ENCODE data around the gene CLIP2.
"Not testable (repeated sequence)": the region's sequence is repeated elsewhere in the genome, so short reads cannot be mapped to it uniquely, and the experiment has no call there.

Gene CLIP2

DNA sequence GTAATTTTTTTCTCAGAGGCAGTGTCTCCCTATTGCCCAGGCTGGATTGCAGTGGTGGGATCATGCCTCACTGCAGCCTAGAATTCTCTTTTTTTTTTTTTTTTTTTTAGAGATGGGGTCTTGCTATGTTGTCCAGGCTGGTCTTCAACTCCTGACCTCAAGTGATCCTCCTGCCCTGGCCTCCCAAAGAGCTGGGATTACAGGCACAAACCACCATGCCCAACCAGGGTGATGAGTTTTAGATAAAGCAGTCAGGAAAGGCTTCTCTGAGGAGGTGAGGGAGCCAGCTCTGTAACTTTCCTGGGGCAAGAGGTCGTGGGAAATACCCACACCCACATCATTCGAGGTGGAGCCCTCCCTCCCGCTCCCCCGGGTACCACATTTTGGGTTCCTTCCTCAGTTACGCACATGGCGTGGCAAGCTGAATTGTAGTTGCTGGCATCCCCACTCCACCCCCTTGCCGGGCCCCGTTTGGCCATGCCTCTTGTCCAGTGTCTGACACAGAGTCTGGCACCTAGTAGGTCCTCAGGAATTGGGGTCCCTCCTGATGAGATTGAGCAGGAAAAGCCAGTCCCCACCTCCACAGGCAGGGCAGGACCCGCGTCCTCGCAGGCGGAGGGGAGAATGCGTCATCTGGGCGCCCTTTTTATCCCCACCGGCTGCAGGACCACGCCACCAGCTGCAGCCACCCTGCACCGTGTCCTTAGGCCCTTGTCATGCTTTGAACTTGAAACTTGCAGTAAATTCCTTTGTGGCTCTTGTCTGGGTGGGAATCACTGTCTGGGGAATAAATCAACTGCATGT lies 43.4 kb downstream of the CLIP2 start:
- no peak for DNase-seq (ENCODE audit: low read depth in 2 of 3, low spot score in 2 of 3)

DNA sequence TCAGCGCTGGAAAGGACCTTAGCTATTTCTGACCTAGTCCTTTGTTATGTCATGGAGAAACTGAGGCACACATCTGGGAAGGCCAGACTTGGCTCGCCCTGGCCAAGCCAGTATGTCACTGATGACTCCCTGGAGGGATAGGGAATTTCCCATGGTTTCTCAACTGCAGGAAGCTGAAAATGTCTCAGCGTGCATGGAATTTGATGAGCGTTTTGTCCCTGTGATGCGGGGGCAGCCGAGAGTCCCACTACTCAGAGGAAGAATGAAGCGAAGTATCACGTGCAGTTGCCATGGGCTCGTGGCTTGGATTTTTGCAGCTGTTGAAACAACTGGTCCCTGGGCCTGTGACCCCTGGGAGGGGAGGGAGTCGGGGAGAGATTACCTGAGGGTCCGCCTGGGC lies 44.8 kb downstream of the CLIP2 start:
- no peak for DNase-seq (ENCODE audit: low read depth in 2 of 3, low spot score in 2 of 3)

GRCh38 chr7:74337926-74338325 lies 48.7 kb downstream of the CLIP2 start:
- no peak for DNase-seq (ENCODE audit: low read depth in 2 of 3, low spot score in 2 of 3)

- DNase-seq (ENCODE audit: low read depth in 2 of 3, low spot score in 2 of 3) = no peak
These were observed 49.3 kb downstream of the CLIP2 start for GRCh38 chr7:74338366-74339108.

- DNase-seq (ENCODE audit: low read depth in 2 of 3, low spot score in 2 of 3) = not testable (repeated sequence)
These were observed 50.4 kb downstream of the CLIP2 start for GRCh38 chr7:74339648-74340047.

DNA sequence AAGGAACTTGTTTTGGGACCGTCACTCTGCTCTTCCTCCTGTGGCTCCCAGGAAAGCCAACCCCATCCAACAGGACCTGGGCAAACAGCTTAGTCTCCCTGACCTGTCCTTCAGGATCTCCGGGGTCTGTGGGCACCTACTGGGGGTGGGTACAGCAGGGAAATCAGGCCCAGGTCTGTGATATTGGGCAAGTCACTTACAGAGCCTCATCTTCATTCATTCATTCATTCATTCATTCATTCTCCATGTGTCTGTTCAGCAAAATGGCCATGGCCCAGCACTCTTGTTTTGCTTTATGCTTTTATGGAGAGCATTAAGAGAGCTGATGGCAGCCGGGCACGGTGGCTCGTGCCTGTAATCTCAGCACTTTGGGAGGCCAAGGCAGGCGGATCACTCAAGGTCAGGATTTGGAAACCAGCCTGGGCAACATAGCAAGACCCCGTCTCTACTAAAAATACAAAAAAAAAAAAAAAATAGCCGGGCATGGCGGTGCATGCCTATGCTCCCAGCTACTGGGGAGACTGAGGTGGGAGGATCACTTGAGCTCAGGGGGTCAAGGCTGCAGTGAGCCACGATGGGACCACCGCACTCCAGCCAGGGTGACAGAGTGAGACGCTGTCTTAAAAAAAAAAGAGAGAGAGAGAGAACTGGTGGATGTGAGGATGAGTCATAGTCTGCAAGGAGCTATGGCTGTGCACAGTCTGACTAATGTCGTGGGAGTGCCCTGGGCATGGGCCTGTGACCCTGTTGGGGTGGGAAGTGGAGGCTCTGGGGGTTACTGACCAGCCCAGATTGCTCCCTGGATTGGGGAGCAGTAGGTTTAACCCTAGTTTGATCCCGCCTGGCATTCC lies 54.3 kb downstream of the CLIP2 start:
- no peak for DNase-seq (ENCODE audit: low read depth in 2 of 3, low spot score in 2 of 3)

DNA sequence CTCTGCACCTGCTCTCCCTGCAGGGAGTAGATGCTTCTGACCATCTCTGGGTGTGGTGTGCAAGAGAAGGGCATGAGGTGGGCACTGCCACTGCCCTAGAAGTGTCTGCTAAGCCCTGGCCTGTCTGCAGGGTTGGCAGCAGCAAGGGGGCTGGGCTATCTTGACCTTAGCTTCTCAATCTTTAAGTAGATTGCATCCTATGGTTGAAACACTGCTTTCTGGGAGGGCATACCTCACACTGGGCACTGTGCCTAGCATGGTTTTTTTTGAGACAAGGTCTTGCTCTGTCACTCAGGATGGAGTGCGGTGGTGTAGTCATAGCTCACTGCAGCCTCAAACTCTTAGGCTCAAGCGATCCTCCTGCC lies 54.9 kb downstream of the CLIP2 start:
- no peak for DNase-seq (ENCODE audit: low read depth in 2 of 3, low spot score in 2 of 3)

GRCh38 chr7:74344786-74345185 lies 55.6 kb downstream of the CLIP2 start:
- DNase-seq (ENCODE audit: low read depth in 2 of 3, low spot score in 2 of 3) = no peak

DNA sequence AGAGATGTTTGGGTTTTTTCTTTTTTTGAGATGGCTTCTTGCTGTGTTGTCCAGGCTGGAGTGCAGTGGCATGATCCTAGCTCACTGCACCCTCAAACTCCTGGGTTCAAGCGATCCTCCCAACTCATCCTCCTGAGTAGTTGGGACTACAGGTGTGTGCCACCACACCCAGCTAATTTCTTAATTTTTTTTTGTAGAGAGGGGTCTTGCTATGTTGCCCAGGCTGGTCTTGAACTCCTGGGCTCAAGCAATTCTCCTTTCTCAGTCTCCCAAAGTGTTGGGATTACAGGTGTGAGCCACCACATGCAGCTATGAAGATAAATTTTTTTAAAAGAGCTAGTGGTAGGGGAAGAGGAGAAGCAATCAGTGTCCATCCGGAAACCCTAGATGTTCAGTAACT lies 56.8 kb downstream of the CLIP2 start:
- DNase-seq (ENCODE audit: low read depth in 2 of 3, low spot score in 2 of 3) = no peak

DNA sequence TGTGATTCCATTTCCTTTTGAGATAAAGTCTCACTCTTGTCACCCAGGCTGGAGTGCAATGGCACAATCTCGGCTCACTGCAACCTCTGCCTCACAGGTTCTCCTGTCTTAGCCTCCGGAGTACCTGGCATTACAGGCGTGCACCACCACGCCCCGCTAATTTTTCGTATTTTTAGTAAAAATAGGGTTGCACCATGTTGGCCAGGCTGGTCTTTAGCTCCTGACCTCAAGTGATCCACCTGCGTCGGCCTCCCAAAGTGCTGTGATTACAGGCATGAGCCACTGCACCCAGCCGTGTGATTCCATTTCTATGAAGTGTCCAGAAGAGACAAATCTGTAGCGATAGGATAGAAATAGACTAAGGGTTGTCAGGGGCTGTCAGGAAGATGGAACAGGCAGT lies 60.4 kb downstream of the CLIP2 start:
- DNase-seq (ENCODE audit: low read depth in 2 of 3, low spot score in 2 of 3) = no peak

DNA sequence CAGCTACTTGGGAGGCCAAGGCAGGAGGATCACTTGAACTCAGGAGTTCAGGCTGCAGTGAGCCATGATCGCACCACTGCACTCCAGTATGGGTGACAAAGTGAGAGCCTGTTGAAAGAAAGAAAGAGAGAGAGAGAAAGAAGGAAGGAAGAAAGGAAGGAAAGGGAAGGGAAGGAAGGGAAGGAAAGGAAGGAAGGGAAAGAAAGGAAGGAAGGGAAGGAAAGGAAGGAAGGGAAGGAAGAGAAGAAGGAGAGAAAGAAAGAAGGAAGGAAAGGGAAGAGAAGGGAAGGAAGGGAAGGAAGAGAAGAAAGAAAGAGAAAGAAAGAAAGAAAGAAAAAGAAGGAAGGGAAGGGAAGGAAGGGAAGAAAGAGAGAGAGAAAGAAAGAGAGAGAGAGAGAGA lies 61.5 kb downstream of the CLIP2 start:
- DNase-seq (ENCODE audit: low read depth in 2 of 3, low spot score in 2 of 3) = no peak

DNA sequence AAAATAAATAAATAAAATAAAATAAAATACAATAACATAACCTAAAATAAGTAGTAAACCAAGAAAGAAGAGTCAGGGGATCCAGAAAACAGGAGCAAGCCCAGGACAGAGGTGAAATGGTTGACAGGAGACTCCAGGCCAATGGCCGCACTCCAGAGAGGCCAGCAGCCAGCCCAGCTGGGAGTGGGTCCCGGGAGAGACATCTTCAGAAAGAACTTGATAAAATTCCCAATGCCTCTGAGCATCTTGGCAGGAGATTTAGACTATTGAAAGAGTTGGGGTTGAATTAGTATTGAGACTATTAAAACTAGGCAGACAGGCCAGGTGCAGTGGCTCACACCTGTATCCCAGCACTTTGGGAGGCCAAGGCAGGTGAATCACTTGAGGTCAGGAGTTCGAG lies 62.6 kb downstream of the CLIP2 start:
- no peak for DNase-seq (ENCODE audit: low read depth in 2 of 3, low spot score in 2 of 3)

DNA sequence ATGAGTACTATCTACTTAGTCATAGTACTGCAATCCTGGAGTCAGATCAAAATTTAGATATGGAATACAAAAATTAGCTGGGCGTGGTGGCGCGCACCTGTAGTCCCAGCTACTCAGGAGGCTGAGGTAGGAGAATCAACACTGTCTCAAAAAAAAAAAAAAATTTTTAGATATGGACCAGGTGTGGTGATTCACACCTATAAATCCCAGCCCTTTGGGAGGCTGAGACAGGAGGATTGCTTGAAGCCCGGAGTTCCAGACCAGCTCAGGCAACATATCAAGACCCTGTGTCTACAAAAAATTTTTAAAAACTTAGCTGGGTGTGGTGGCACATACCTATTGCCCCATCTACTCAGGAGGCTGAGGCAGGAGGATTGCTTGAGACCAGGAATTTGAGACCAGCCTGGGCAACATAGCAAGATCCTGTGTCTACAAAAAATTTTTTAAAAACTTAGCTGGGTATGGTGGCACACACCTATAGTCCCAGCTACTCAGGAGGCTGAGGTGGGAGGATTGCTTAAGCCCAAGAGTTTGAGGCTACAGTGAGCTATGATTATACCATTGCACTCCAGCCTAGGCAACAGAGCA lies 63.4 kb downstream of the CLIP2 start:
- DNase-seq (ENCODE audit: low read depth in 2 of 3, low spot score in 2 of 3) = not testable (repeated sequence)

GRCh38 chr7:74354009-74354408 lies 64.8 kb downstream of the CLIP2 start:
- no peak for DNase-seq (ENCODE audit: low read depth in 2 of 3, low spot score in 2 of 3)

GRCh38 chr7:74355091-74355490 lies 65.9 kb downstream of the CLIP2 start:
- DNase-seq (ENCODE audit: low read depth in 2 of 3, low spot score in 2 of 3) = no peak

- no peak for DNase-seq (ENCODE audit: low read depth in 2 of 3, low spot score in 2 of 3)
These were observed 67.5 kb downstream of the CLIP2 start for GRCh38 chr7:74356589-74357315.

DNA sequence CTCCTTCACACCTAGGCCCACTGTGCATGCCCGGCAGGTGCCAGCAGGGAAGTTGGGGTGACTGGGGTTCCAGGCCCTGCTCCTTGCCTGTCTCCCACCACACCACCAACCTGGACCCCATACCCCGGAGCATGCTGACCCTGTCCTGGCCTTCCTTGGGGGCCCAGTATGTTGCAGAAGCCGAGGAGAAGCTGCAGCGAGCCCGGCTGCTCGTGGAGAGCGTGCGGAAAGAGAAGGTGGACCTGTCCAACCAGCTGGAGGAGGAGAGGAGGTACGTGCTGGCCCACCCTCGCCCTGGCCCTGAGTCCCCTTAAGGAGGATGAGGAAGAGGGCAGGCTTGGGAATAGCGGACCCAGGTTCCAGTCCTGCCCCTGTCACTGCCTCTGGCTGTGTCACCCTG lies 70.8 kb downstream of the CLIP2 start:
- DNase-seq (ENCODE audit: low read depth in 2 of 3, low spot score in 2 of 3) = no peak

DNA sequence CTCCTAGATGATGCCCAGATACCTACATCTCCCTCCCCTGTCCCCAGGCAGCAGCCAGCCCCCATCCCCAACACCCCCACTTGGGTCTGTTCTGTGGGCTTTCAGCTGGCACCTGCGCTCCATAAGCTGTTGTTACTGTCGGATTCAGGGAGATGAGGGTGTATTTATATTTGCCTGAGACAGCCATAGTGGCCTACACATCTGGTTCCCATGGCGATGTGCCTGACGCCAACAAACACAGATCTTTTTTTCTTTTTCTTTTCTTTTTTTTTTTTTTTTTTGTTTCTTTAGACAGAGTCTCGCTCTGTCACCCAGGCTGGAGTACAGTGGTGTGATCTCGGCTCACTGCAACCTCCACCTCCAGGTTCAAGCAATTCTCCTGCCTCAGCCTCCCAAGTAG lies 73.1 kb downstream of the CLIP2 start:
- no peak for DNase-seq (ENCODE audit: low read depth in 2 of 3, low spot score in 2 of 3)

DNA sequence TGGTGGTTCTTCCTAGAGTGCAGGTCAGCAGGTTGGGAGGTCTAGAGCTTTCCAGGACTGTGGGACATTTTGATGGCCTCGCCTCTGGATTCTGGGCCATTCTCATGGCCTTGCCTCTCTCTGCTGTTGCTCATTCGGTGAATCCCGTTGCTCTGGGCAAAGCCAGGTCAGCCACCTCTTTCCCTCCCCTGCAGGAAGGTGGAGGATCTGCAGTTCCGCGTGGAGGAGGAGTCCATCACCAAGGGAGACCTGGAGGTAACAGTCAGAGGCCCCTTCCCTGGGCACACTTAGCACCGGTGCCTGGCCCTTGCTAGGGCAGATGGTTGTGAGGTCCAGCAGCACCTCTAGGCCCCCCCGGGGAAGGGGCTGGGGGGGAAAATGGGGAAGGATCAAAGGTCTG lies 74.9 kb downstream of the CLIP2 start:
- DNase-seq (ENCODE audit: low read depth in 2 of 3, low spot score in 2 of 3) = no peak

- no peak for DNase-seq (ENCODE audit: low read depth in 2 of 3, low spot score in 2 of 3)
These were observed 76.3 kb downstream of the CLIP2 start for GRCh38 chr7:74365322-74366022.
